Measurements from ENCODE around the gene MACROD2. TPM values are rescaled to one million over a fixed set of nuclear protein-coding genes. Genes with fewer than 3 reads are reported as not detected.
"Not testable (repeated sequence)": the region's sequence is repeated elsewhere in the genome, so short reads cannot be mapped to it uniquely, and the experiment has no call there.

Gene MACROD2
- total RNA-seq, 1 experiment from 2014 or later = 1.5 TPM

DNA sequence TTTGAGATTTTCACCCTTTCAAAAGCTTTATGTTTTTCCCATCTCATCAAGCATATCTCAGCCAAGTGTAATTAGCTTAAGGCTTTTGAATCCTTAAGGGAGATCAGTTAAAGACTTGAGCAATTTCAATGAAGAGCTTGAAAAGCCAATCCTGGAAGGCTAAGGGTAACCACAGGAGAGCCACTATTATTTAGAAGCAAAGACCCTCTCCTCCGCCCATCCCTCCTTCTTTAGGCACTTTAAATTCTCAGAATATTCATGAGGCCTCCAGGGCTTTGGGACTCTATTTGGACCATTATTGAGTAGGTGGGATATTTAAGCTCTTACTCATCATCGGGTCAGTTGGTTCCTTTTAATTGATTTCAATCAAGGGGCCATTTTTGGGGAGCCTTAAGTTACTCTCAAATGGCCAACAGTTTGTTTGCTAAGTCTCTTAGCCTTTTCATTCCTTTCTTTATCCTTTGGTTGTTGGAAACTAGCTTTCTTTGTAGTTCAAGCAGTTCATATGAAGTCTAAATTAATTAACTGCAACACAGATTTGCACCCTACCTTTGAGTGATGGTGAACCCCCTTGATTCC lies 2010.7 kb downstream of the MACROD2 start:
- Histone ChIP-seq H3K36me3 (replicated peaks; ENCODE audit: control insufficient read depth, insufficient read depth, low read length) (no peaks in the 10 kb centered on the region), H3K4me3 (ENCODE audit: insufficient read depth, low read depth, low read length) (no peak overlapping the region), H3K27me3 (ENCODE audit: control insufficient read depth, insufficient read depth, low read length) (no peaks in the 10 kb centered on the region; the same call in 1 of the 2 replicates)
- DNase-seq = peak; percentile 18

DNA sequence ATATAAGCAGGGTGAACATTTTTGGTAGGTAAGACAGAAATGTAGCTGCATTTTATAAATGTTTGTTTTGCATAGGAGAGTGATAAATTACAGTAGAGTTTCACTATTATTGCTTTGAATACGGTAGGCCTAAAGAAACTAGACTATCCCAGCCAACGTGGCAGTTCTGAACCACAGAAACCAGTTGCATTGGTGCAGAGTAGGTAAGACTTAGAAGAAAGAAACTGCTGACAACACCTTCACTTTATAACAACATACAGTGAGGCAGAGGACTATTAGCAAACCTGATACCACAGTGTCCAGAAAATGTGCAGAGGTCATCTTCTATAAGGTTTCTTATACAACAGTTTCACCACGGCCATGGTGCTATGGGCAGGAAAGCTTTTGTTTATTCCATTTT lies 2011.8 kb downstream of the MACROD2 start:
- DNase-seq = no peak
- Histone ChIP-seq H3K4me3 (ENCODE audit: insufficient read depth, low read depth, low read length) (no peak overlapping the region), H3K36me3 (replicated peaks; ENCODE audit: control insufficient read depth, insufficient read depth, low read length) (no peaks in the 10 kb centered on the region), H3K27me3 (ENCODE audit: control insufficient read depth, insufficient read depth, low read length) (no peaks in the 10 kb centered on the region; the same call in 1 of the 2 replicates)

- Histone ChIP-seq H3K27me3 (ENCODE audit: control insufficient read depth, insufficient read depth, low read length) (no peaks in the 10 kb centered on the region; the same call in 1 of the 2 replicates), H3K36me3 (replicated peaks; ENCODE audit: control insufficient read depth, insufficient read depth, low read length) (no peaks in the 10 kb centered on the region), H3K4me3 (ENCODE audit: insufficient read depth, low read depth, low read length) (no peak overlapping the region)
- no peak for DNase-seq
These were observed 2012.6 kb downstream of the MACROD2 start for GRCh38 chr20:16007962-16008361.

DNA sequence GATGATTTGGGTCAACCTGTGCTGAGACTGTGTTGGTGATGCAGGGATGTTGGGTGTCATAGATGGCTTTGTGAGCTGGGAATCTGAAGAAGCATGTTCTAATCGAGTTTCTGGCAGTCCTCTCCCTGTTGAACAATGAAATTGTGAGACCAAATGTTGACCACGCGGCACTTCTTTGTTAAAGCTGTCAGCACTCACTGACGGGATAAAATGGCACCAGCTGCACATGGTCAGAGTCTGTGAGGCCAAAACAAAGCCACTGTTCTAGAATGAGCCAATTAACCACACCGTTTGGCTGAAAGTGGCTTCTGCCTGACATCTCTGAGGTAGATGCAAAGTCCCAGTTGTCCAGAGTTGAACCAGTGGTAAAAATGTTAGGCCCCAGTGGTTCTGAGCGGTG lies 2015.7 kb downstream of the MACROD2 start:
- DNase-seq = no peak
- H3K27me3 ChIP-seq (ENCODE audit: control insufficient read depth, insufficient read depth, low read length) = no peaks in the 10 kb centered on the region; the same call in 1 of the 2 replicates

GRCh38 chr20:16011519-16011918 lies 2016.2 kb downstream of the MACROD2 start:
- no peak for DNase-seq
- Histone ChIP-seq H3K27me3 (ENCODE audit: control insufficient read depth, insufficient read depth, low read length) (no peaks in the 10 kb centered on the region; the same call in 1 of the 2 replicates), H3K36me3 (replicated peaks; ENCODE audit: control insufficient read depth, insufficient read depth, low read length) (no peaks in the 10 kb centered on the region), H3K4me3 (ENCODE audit: insufficient read depth, low read depth, low read length) (no peak overlapping the region)

More for the DNA sequence above, 2015.7 kb downstream of the MACROD2 start:
- H3K4me3 ChIP-seq (ENCODE audit: insufficient read depth, low read depth, low read length) = no peak overlapping the region
- no peaks in the 10 kb centered on the region for H3K36me3 ChIP-seq (replicated peaks; ENCODE audit: control insufficient read depth, insufficient read depth, low read length)

DNA sequence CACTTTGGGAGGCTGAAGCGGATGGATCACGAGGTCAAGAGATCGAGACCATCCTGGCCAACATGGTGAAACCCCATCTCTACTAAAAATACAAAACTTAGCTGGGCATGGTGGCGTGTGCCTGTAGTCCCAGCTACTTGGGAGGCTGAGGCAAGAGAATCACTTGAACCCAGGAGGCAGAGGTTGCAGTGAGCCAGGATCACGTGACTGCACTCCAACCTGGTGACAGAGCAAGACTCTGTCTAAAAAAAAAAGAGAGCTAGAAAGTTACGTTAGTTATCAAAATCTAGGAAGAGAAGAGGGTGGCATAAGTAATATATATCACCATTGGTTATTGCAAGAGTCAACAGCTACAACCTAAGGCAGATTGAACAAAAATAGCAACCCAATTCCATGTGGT lies 2017.6 kb downstream of the MACROD2 start:
- DNase-seq; H3K36me3 ChIP-seq (replicated peaks; ENCODE audit: control insufficient read depth, insufficient read depth, low read length); H3K4me3 ChIP-seq (ENCODE audit: insufficient read depth, low read depth, low read length); H3K27me3 ChIP-seq (ENCODE audit: control insufficient read depth, insufficient read depth, low read length): not testable (repeated sequence)

- Histone ChIP-seq H3K4me3 (ENCODE audit: insufficient read depth, low read depth, low read length) (no peak overlapping the region), H3K27me3 (ENCODE audit: control insufficient read depth, insufficient read depth, low read length) (no peaks in the 10 kb centered on the region; the same call in 1 of the 2 replicates), H3K36me3 (replicated peaks; ENCODE audit: control insufficient read depth, insufficient read depth, low read length) (no peaks in the 10 kb centered on the region)
- DNase-seq = no peak
These were observed 2018.3 kb downstream of the MACROD2 start for GRCh38 chr20:16013631-16014030.

- no peaks in the 10 kb centered on the region; the same call in 1 of the 2 replicates for H3K27me3 ChIP-seq (ENCODE audit: control insufficient read depth, insufficient read depth, low read length)
- H3K4me3 ChIP-seq (ENCODE audit: insufficient read depth, low read depth, low read length) = no peak overlapping the region
- DNase-seq = no peak
- H3K36me3 ChIP-seq (replicated peaks; ENCODE audit: control insufficient read depth, insufficient read depth, low read length) = no peaks in the 10 kb centered on the region
These were observed 2019.1 kb downstream of the MACROD2 start for GRCh38 chr20:16014436-16014835.

DNA sequence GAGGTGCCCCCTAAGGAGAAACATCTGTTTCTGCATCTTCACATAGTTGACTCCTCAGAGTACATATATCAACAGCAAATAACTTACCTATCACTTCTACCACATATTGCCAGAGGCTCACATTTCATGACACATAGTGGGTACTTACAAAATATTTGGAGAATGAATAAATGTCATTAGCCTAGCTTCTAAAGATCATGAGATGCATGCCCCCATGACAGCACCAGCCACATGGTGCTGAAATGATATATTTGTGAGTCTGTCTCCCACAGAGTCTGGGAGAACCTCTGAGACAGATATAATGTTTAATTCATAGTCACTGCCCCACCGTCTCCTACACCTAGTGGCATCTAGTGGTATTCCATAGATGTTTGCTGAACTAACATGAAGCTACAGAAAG lies 2022.3 kb downstream of the MACROD2 start:
- DNase-seq = no peak

DNA sequence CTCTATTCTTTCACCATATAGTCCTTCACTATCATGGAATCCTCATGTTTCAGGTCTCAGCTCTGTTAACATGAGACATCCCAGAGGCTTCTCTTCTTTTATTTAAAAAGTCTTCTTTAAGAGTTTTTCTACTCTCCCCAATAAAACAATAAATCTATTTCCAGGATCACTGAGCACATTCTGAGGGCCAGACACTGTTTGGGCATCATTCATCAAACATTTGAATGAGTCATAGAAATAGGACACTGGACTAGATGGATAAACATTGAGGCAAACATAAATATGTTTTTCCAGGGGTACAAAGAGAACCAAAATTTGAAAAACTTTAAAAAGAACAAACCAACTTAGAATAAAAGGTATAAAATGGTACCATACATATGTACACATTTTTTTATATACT lies 2023.6 kb downstream of the MACROD2 start:
- no peaks in the 10 kb centered on the region for H3K36me3 ChIP-seq (replicated peaks; ENCODE audit: control insufficient read depth, insufficient read depth, low read length)
- H3K27me3 ChIP-seq (ENCODE audit: control insufficient read depth, insufficient read depth, low read length) = no peaks in the 10 kb centered on the region

More for the DNA sequence above, 2022.3 kb downstream of the MACROD2 start:
- Histone ChIP-seq H3K36me3 (replicated peaks; ENCODE audit: control insufficient read depth, insufficient read depth, low read length) (no peaks in the 10 kb centered on the region), H3K4me3 (ENCODE audit: insufficient read depth, low read depth, low read length) (no peak overlapping the region), H3K27me3 (ENCODE audit: control insufficient read depth, insufficient read depth, low read length) (no peaks in the 10 kb centered on the region)

GRCh38 chr20:16020971-16021370 lies 2025.7 kb downstream of the MACROD2 start:
- no peaks in the 10 kb centered on the region for H3K36me3 ChIP-seq (replicated peaks; ENCODE audit: control insufficient read depth, insufficient read depth, low read length)
- no peak for DNase-seq
- no peak overlapping the region for H3K4me3 ChIP-seq (ENCODE audit: insufficient read depth, low read depth, low read length)
- no peaks in the 10 kb centered on the region for H3K27me3 ChIP-seq (ENCODE audit: control insufficient read depth, insufficient read depth, low read length)

More for the DNA sequence above, 2023.6 kb downstream of the MACROD2 start:
- no peak overlapping the region for H3K4me3 ChIP-seq (ENCODE audit: insufficient read depth, low read depth, low read length)
- DNase-seq = no peak

DNA sequence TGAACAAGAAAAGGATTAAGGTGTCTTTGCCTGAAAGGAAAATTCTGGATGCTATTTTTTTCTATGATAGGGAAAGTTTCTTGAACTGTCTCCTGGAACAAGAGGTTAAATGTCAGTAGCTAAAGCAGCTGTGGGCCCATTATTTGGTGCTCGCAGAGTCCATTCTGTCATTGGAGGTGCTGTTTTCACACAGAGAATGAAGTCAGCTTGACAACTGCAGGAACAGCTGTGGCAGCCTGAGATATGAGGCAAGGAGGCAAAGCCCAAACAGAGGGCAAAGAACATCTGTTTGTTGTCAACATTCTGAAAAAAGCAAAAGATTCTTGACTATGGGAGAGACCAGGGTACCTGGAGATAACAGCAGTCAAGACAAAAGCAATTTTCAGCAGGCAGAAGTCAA lies 2029.8 kb downstream of the MACROD2 start:
- no peak overlapping the region for H3K4me3 ChIP-seq (ENCODE audit: insufficient read depth, low read depth, low read length)
- no peaks in the 10 kb centered on the region for H3K36me3 ChIP-seq (replicated peaks; ENCODE audit: control insufficient read depth, insufficient read depth, low read length)
- H3K27me3 ChIP-seq (ENCODE audit: control insufficient read depth, insufficient read depth, low read length) = no peaks in the 10 kb centered on the region
- DNase-seq = no peak

DNA sequence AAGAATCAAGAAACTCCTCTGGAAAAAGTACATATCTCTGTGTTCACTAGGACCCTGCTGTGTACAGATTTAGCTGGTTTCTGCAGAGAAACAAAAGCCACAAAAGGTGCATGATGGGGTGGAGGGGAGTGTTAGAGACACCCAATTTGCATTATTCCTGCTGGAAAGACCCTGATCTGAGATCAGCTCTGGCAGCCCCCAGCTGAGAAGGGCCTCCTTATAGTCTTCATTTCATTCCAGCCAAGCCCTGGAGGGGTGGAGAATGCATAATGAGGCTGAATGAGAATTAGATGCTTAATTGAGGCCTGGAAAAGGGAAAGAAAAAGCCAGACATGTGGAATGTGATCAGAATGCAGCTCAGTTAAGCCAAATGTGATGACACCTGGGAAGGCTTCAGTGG lies 2032.4 kb downstream of the MACROD2 start:
- H3K36me3 ChIP-seq (replicated peaks; ENCODE audit: control insufficient read depth, insufficient read depth, low read length) = no peaks in the 10 kb centered on the region
- peak; percentile 16 for DNase-seq
- H3K27me3 ChIP-seq (ENCODE audit: control insufficient read depth, insufficient read depth, low read length) = no peaks in the 10 kb centered on the region
- H3K4me3 ChIP-seq (ENCODE audit: insufficient read depth, low read depth, low read length) = no peak overlapping the region

- Histone ChIP-seq H3K4me3 (ENCODE audit: insufficient read depth, low read depth, low read length) (no peak overlapping the region), H3K36me3 (replicated peaks; ENCODE audit: control insufficient read depth, insufficient read depth, low read length) (no peaks in the 10 kb centered on the region), H3K27me3 (ENCODE audit: control insufficient read depth, insufficient read depth, low read length) (no peaks in the 10 kb centered on the region)
- DNase-seq = no peak
These were observed 2033.6 kb downstream of the MACROD2 start for GRCh38 chr20:16028923-16029322.

GRCh38 chr20:16030253-16030652 lies 2034.9 kb downstream of the MACROD2 start:
- Histone ChIP-seq H3K36me3 (replicated peaks; ENCODE audit: control insufficient read depth, insufficient read depth, low read length) (no peaks in the 10 kb centered on the region), H3K4me3 (ENCODE audit: insufficient read depth, low read depth, low read length) (no peak overlapping the region), H3K27me3 (ENCODE audit: control insufficient read depth, insufficient read depth, low read length) (no peaks in the 10 kb centered on the region)
- no peak for DNase-seq

DNA sequence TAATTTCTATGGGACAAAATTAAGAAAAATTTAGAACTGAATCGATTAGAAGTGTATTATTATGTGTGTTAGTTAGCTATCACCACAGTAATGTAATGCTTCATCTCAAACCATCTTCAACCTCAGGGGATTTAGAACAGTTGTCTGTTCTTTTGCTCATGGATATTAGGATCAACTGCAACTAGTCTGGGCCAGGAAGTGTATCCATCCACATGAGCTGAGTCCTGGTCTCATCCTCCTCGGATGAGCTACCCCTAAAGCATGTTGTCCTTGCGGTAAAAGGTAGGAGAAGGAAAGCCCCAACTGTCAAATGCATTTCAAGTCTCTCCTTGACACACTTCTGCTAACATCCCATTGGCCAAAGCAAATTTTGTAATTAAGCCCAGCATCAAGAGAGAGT lies 2040.3 kb downstream of the MACROD2 start:
- DNase-seq = no peak
- H3K4me3 ChIP-seq (ENCODE audit: insufficient read depth, low read depth, low read length) = no peak overlapping the region
- no peaks in the 10 kb centered on the region for H3K27me3 ChIP-seq (ENCODE audit: control insufficient read depth, insufficient read depth, low read length)
- no peaks in the 10 kb centered on the region for H3K36me3 ChIP-seq (replicated peaks; ENCODE audit: control insufficient read depth, insufficient read depth, low read length)

All from H7 (cell line).